22Rv1 (cell line): ENCODE results near the gene CEP89.

ENCODE experiments used
- ZFX ChIP-seq: fragments of 450-650 bp; IDR thresholded peaks from 2 replicates; pipeline ENCODE4 v1.6.1; 2017; ENCODE audit warnings: antibody characterized with exemption, borderline replicate concordance
- TF ChIP-seq, protein P1 (sequence below): fragments of 450-650 bp; IDR thresholded peaks from 2 replicates; pipeline ENCODE4 v1.5.1; 2017; ENCODE audit warnings: mild to moderate bottlenecking

DNA sequence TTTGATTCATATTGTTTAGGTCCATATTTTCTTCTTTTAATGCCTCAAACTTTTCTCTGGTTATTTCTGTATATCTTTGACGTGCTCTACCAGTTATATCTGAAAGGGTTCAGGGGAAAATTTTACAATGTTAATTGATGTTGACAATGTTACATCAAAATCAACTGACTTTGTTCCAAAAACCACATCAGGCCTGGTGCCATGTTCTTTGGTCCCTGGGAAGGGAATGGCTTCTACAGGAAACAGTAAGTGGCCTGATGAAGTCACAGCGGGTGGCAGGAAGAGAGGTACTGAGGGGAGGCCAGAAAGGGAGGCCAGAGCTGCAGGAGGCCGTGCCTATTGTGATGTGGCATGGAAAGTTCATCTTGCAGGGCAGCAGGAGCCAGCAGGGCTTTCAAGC lies 38.2 kb downstream of the CEP89 start:
- TF ChIP-seq, protein P1, sequence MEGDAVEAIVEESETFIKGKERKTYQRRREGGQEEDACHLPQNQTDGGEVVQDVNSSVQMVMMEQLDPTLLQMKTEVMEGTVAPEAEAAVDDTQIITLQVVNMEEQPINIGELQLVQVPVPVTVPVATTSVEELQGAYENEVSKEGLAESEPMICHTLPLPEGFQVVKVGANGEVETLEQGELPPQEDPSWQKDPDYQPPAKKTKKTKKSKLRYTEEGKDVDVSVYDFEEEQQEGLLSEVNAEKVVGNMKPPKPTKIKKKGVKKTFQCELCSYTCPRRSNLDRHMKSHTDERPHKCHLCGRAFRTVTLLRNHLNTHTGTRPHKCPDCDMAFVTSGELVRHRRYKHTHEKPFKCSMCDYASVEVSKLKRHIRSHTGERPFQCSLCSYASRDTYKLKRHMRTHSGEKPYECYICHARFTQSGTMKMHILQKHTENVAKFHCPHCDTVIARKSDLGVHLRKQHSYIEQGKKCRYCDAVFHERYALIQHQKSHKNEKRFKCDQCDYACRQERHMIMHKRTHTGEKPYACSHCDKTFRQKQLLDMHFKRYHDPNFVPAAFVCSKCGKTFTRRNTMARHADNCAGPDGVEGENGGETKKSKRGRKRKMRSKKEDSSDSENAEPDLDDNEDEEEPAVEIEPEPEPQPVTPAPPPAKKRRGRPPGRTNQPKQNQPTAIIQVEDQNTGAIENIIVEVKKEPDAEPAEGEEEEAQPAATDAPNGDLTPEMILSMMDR: no peak
- no peak for TF ChIP-seq ZFX
